Measurements from ENCODE around the gene PCYT1B. TPM values are rescaled to one million over a fixed set of nuclear protein-coding genes. Genes with fewer than 3 reads are reported as not detected.

The PCYT1B gene
- total and polyA plus RNA-seq, 2 of the 13 experiments (the other 11 are each of a cell fraction or from before 2014, with no cell fraction given) = 6.1 to 9.2 TPM

- peak; percentile 66 for TF ChIP-seq DR1 (CRISPR knock-in tag; IDR thresholded peaks at IDR 0.05)
- no peak for TF ChIP-seq ETV6 (CRISPR knock-in tag; conservative IDR thresholded peaks at IDR 0.05)
- TF ChIP-seq MIER2 (CRISPR knock-in tag; IDR thresholded peaks at IDR 0.05) = no peak
- TF ChIP-seq BHLHE40 (IDR thresholded peaks at IDR 0.05; ENCODE audit: low read length) = no peak
- no peak for TF ChIP-seq MZF1 (CRISPR knock-in tag; IDR thresholded peaks at IDR 0.05; ENCODE audit: borderline replicate concordance)
- TF ChIP-seq CSRNP2 (CRISPR knock-in tag; conservative IDR thresholded peaks at IDR 0.05; ENCODE audit: low read depth) = no peak
- peak; percentile 58; the same call in 1 of the 2 replicates for TF ChIP-seq ZNF280B (CRISPR knock-in tag; IDR thresholded peaks at IDR 0.05; ENCODE audit: borderline replicate concordance)
- TF ChIP-seq ARID4A (CRISPR knock-in tag; IDR thresholded peaks at IDR 0.05; ENCODE audit: borderline replicate concordance) = peak; percentile 89; the same call in 1 of the 2 replicates
- TF ChIP-seq NFAT5 (CRISPR knock-in tag; IDR thresholded peaks at IDR 0.05) = no peak
- no peak for TF ChIP-seq GATAD2A (CRISPR knock-in tag; IDR thresholded peaks at IDR 0.05)
- no peak for TF ChIP-seq ZNF691 (CRISPR knock-in tag; IDR thresholded peaks at IDR 0.05; ENCODE audit: borderline replicate concordance, low read depth)
- no peak for TF ChIP-seq ZNF503 (CRISPR knock-in tag; IDR thresholded peaks at IDR 0.05)
Measured at GRCh38 chrX:24693453-24694202, 46.5 kb upstream of the PCYT1B start, which contains the start of gene POLA1 (continued).

Measured in HepG2 (cell line).